Measurements from ENCODE around the gene PCDH9.

The PCDH9 gene

GRCh38 chr13:66430269-66430668 lies 799.9 kb downstream of the PCDH9 start:
- Mint-ChIP-seq H3K9me3 (no peaks in the 10 kb centered on the region), H3K27ac (no peak overlapping the region), H3K4me3 (no peak overlapping the region), H3K4me1 (ENCODE audit: low read depth) (no peaks in the 10 kb centered on the region), H3K36me3 (ENCODE audit: low read depth) (no peaks in the 10 kb centered on the region), H3K27me3 (ENCODE audit: low read depth) (no peaks in the 10 kb centered on the region)

DNA sequence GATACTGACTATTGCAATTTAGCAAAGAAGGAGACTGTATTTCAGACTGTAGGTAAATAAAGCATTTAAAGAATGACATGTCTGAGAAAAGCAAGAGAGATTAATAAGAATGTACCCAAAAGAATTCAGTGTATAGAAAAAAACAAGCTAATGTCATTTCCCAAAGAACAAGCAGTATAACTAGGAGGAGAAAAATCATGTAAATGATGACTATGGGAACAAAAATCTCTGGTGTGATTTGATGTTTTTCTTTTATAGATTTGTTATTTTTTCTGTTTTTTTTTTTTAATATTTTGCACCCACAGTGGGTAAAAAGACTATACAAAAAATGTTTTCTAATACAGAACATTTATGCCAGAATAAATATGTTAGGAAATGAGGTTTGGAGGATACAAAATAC lies 801.0 kb downstream of the PCDH9 start:
- H3K27ac Mint-ChIP-seq: no peak overlapping the region
- H3K9me3 Mint-ChIP-seq: no peaks in the 10 kb centered on the region
- H3K36me3 Mint-ChIP-seq (ENCODE audit: low read depth): no peaks in the 10 kb centered on the region
- no peaks in the 10 kb centered on the region for H3K4me1 Mint-ChIP-seq (ENCODE audit: low read depth)
- H3K27me3 Mint-ChIP-seq (ENCODE audit: low read depth): no peaks in the 10 kb centered on the region
- no peak overlapping the region for H3K4me3 Mint-ChIP-seq

- Mint-ChIP-seq H3K27ac (no peak overlapping the region), H3K36me3 (ENCODE audit: low read depth) (no peaks in the 10 kb centered on the region), H3K4me3 (no peak overlapping the region), H3K27me3 (ENCODE audit: low read depth) (no peaks in the 10 kb centered on the region), H3K9me3 (no peaks in the 10 kb centered on the region), H3K4me1 (ENCODE audit: low read depth) (no peaks in the 10 kb centered on the region)
Measured at GRCh38 chr13:66427458-66427861, 802.7 kb downstream of the PCDH9 start.

DNA sequence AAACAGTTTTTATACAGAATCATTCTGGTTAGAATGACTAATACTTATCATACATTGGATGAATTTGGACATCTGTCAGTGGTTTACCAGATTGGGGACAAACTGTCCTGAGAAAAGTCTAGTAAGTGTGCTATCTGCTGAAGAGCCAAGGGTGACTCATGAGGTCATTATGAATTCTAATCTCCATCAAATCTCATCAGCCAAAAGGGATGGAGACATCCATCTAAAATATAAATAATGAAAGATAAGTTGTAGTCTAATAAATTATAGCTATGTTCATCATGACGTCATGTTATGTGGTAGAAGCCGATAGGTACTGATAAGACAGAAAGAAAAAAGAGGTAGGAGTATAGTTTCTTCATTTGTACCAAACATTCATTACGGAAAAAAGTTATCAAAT lies 804.4 kb downstream of the PCDH9 start:
- no peaks in the 10 kb centered on the region for H3K9me3 Mint-ChIP-seq
- no peaks in the 10 kb centered on the region for H3K27me3 Mint-ChIP-seq (ENCODE audit: low read depth)
- H3K36me3 Mint-ChIP-seq (ENCODE audit: low read depth): no peaks in the 10 kb centered on the region
- H3K4me1 Mint-ChIP-seq (ENCODE audit: low read depth): no peaks in the 10 kb centered on the region
- no peak overlapping the region for H3K4me3 Mint-ChIP-seq
- no peak overlapping the region for H3K27ac Mint-ChIP-seq

DNA sequence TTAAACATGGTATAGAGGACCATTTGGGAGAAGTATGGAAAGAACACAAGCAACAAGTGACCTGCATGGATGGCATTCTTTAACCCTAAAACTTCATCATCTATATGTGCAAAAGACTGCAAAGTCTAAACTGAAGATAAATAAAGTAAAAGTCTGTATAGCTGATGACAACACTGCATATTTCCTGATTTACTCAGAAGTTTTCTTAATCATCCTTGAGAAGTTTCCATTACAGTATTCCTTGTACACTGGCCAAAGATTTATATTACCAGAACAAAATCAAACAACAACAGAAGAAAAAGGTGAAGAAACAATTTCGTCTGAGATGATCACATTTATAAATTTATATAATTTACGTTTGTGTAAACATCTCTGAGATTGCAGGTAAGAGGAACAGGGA lies 805.7 kb downstream of the PCDH9 start:
- H3K4me1 Mint-ChIP-seq (ENCODE audit: low read depth): no peaks in the 10 kb centered on the region
- no peaks in the 10 kb centered on the region for H3K27me3 Mint-ChIP-seq (ENCODE audit: low read depth)
- H3K9me3 Mint-ChIP-seq: no peaks in the 10 kb centered on the region

GRCh38 chr13:66415444-66415843 lies 814.7 kb downstream of the PCDH9 start:
- Mint-ChIP-seq H3K9me3 (no peaks in the 10 kb centered on the region), H3K4me3 (no peak overlapping the region), H3K27ac (no peak overlapping the region), H3K4me1 (ENCODE audit: low read depth) (no peaks in the 10 kb centered on the region), H3K27me3 (ENCODE audit: low read depth) (no peaks in the 10 kb centered on the region), H3K36me3 (ENCODE audit: low read depth) (no peaks in the 10 kb centered on the region)

More for the DNA sequence above, 805.7 kb downstream of the PCDH9 start:
- Mint-ChIP-seq H3K27ac (no peak overlapping the region), H3K36me3 (ENCODE audit: low read depth) (no peaks in the 10 kb centered on the region), H3K4me3 (no peak overlapping the region)

- no peaks in the 10 kb centered on the region for H3K27me3 Mint-ChIP-seq (ENCODE audit: low read depth)
- H3K27ac Mint-ChIP-seq: no peak overlapping the region
- H3K4me3 Mint-ChIP-seq: no peak overlapping the region
- H3K4me1 Mint-ChIP-seq (ENCODE audit: low read depth): no peaks in the 10 kb centered on the region
- H3K9me3 Mint-ChIP-seq: no peaks in the 10 kb centered on the region
- H3K36me3 Mint-ChIP-seq (ENCODE audit: low read depth): no peaks in the 10 kb centered on the region
Measured at GRCh38 chr13:66414066-66414800, 815.9 kb downstream of the PCDH9 start.

- no peak overlapping the region for H3K4me3 Mint-ChIP-seq
- H3K9me3 Mint-ChIP-seq: no peaks in the 10 kb centered on the region
- H3K27ac Mint-ChIP-seq: no peak overlapping the region
- no peaks in the 10 kb centered on the region for H3K27me3 Mint-ChIP-seq (ENCODE audit: low read depth)
- no peaks in the 10 kb centered on the region for H3K36me3 Mint-ChIP-seq (ENCODE audit: low read depth)
- H3K4me1 Mint-ChIP-seq (ENCODE audit: low read depth): no peaks in the 10 kb centered on the region
Measured at GRCh38 chr13:66410314-66410713, 819.8 kb downstream of the PCDH9 start.

- H3K36me3 Mint-ChIP-seq (ENCODE audit: low read depth): no peaks in the 10 kb centered on the region
- H3K4me3 Mint-ChIP-seq: no peak overlapping the region
Measured at GRCh38 chr13:66409542-66409941, 820.6 kb downstream of the PCDH9 start.

GRCh38 chr13:66407128-66407527 lies 823.0 kb downstream of the PCDH9 start:
- Mint-ChIP-seq H3K4me3 (no peak overlapping the region), H3K9me3 (no peaks in the 10 kb centered on the region), H3K36me3 (ENCODE audit: low read depth) (no peaks in the 10 kb centered on the region), H3K4me1 (ENCODE audit: low read depth) (no peaks in the 10 kb centered on the region), H3K27ac (no peak overlapping the region), H3K27me3 (ENCODE audit: low read depth) (no peaks in the 10 kb centered on the region)

More at GRCh38 chr13:66409542-66409941, 820.6 kb downstream of the PCDH9 start:
- H3K4me1 Mint-ChIP-seq (ENCODE audit: low read depth): no peaks in the 10 kb centered on the region
- no peaks in the 10 kb centered on the region for H3K27me3 Mint-ChIP-seq (ENCODE audit: low read depth)
- H3K9me3 Mint-ChIP-seq: no peaks in the 10 kb centered on the region
- no peak overlapping the region for H3K27ac Mint-ChIP-seq

DNA sequence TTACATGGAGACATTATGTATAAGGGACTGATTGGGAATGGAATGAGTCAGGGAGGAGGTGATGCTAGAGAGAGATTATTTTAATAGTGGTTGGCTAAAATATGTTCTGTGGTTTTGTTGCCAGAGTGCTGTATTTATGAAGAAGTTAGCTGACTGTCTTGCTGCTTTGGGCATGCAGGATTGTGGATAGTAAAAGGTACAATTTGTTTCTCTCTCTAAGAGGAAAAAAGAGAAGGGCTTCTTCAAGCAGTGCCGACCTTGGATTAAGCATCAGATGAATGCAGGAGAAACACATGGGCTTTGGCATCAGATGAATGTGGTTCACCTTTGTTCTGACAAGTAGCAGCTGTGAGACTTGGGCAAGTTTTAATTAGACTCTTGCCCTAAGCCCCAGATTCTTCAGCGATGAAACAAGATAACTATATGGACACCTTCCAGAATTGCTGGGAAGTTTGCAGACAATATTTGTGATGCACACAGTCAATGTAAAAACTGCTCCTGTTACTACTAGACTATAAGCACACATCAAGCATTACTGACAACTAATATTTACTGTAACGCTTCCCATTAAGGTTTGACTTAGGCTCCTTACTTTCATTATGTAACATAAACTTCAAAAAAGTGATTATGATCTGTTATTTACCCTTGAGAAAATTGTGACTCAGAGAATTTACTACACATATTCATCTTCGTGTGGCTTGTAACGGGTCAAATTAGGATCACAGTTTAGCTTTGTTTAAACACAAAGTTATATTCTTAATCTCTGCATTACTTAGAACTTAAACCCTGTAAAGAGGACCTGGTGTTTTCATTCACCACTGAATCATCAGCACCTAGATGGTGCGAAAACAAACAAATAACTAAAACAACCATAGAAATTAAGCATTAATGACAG lies 824.0 kb downstream of the PCDH9 start:
- Mint-ChIP-seq H3K4me3 (no peak overlapping the region), H3K9me3 (no peaks in the 10 kb centered on the region), H3K36me3 (ENCODE audit: low read depth) (no peaks in the 10 kb centered on the region), H3K27me3 (ENCODE audit: low read depth) (no peaks in the 10 kb centered on the region), H3K27ac (no peak overlapping the region), H3K4me1 (ENCODE audit: low read depth) (no peaks in the 10 kb centered on the region)

DNA sequence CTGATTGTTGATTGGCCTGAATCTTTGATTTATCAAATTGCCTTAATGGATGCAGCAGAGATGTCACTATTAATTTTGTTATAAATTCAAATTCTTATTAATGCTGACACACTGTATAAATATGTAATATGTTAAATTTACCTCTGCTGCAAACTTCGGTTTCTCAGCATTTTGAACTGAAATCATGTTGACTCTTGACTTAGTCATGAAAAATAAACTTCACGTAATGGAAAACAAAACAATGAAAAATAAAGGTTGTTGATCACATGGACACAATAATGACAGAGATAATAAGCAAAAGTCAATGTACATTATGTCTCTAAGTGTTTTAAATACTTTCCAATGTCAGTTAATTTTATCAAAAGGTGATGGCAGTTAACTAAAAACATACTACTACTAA lies 827.6 kb downstream of the PCDH9 start:
- Mint-ChIP-seq H3K4me1 (ENCODE audit: low read depth) (no peaks in the 10 kb centered on the region), H3K9me3 (no peaks in the 10 kb centered on the region), H3K4me3 (no peak overlapping the region), H3K36me3 (ENCODE audit: low read depth) (no peaks in the 10 kb centered on the region), H3K27me3 (ENCODE audit: low read depth) (no peaks in the 10 kb centered on the region), H3K27ac (no peak overlapping the region)

DNA sequence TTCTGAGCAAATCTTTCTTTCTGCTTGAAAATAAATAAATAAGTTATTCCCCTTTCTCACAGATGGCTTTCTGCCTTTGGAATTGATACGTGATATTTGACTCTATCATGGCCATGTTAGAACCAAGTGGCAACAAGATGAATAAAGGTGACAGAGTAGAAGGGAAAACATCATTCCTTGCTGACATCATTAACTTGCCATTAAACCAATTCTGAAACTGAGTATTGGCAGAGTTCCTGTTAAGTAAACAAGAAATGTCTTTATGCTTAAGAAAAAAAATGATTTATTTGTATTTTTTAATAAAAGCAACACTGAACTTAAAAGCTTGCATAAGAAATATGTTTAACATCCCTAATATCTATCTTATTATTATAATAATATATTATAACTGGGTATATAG lies 828.1 kb downstream of the PCDH9 start:
- Mint-ChIP-seq H3K4me1 (ENCODE audit: low read depth) (no peaks in the 10 kb centered on the region), H3K36me3 (ENCODE audit: low read depth) (no peaks in the 10 kb centered on the region), H3K4me3 (no peak overlapping the region), H3K9me3 (no peaks in the 10 kb centered on the region), H3K27ac (no peak overlapping the region), H3K27me3 (ENCODE audit: low read depth) (no peaks in the 10 kb centered on the region)

- H3K4me3 Mint-ChIP-seq: no peak overlapping the region
- no peaks in the 10 kb centered on the region for H3K36me3 Mint-ChIP-seq (ENCODE audit: low read depth)
- no peak overlapping the region for H3K27ac Mint-ChIP-seq
- H3K27me3 Mint-ChIP-seq (ENCODE audit: low read depth): no peaks in the 10 kb centered on the region
- no peaks in the 10 kb centered on the region for H3K9me3 Mint-ChIP-seq
- H3K4me1 Mint-ChIP-seq (ENCODE audit: low read depth): no peaks in the 10 kb centered on the region
Measured at GRCh38 chr13:66400292-66400691, 829.8 kb downstream of the PCDH9 start.

GRCh38 chr13:66399873-66400272 lies 830.3 kb downstream of the PCDH9 start:
- Mint-ChIP-seq H3K36me3 (ENCODE audit: low read depth) (no peaks in the 10 kb centered on the region), H3K27me3 (ENCODE audit: low read depth) (no peaks in the 10 kb centered on the region), H3K4me1 (ENCODE audit: low read depth) (no peaks in the 10 kb centered on the region), H3K27ac (no peak overlapping the region), H3K4me3 (no peak overlapping the region), H3K9me3 (no peaks in the 10 kb centered on the region)
